DOHH2 (cell line): ENCODE data around the gene TOX4.

ENCODE experiments used
- H3F3A ChIP-seq: fragments of 200-600 bp; sonication (generic), shearing (Covaris generic); 2 replicates; pipeline ENCODE4 v1.6.0; 2016; ENCODE audit warnings: antibody characterized with exemption, mild to moderate bottlenecking; ENCODE audit not compliant: control insufficient read depth, insufficient read depth
- H3K27ac ChIP-seq: fragments of 200-600 bp; sonication (generic); 2 replicates; pipeline ENCODE4 v1.5.1; 2014; ENCODE audit warnings: low read depth, mild to moderate bottlenecking, low read length, moderate library complexity
- H3K27me3 ChIP-seq: fragments of 200-600 bp; sonication (generic); 2 replicates; pipeline ENCODE4 v1.6.1; 2014; ENCODE audit warnings: mild to moderate bottlenecking, low read length, mixed read lengths; ENCODE audit not compliant: control insufficient read depth
- H3K36me3 ChIP-seq: fragments of 200-600 bp; sonication (generic); 2 replicates; pipeline ENCODE4 v1.6.1; 2014; ENCODE audit warnings: mild to moderate bottlenecking, low read length, moderate library complexity, mixed read lengths; ENCODE audit not compliant: control insufficient read depth
- H3K4me1 ChIP-seq: fragments of 200-600 bp; sonication (generic); 2 replicates; pipeline ENCODE4 v1.6.1; 2014; ENCODE audit warnings: mild to moderate bottlenecking, low read length, mixed read lengths; ENCODE audit not compliant: control insufficient read depth
- H3K4me2 ChIP-seq: fragments of 200-600 bp; sonication (generic); 2 replicates; pipeline ENCODE4 v1.6.0; 2014; ENCODE audit warnings: mild to moderate bottlenecking, low read length, moderate library complexity
- H3K4me3 ChIP-seq: fragments of 200-600 bp; sonication (generic); 2 replicates; pipeline ENCODE4 v1.5.1; 2014; ENCODE audit warnings: mild to moderate bottlenecking, low read length, mixed read lengths
- H3K79me2 ChIP-seq: fragments of 200-600 bp; sonication (generic); 2 replicates; pipeline ENCODE4 v1.6.1; 2014; ENCODE audit warnings: mild to moderate bottlenecking, low read length, mixed read lengths; ENCODE audit not compliant: control insufficient read depth
- H3K9me2 ChIP-seq: fragments of 200-600 bp; sonication (generic); replicated peaks from 2 replicates; pipeline ENCODE4 v1.6.1; 2014; ENCODE audit warnings: mild to moderate bottlenecking, low read length, mixed read lengths; ENCODE audit not compliant: control insufficient read depth
- H3K9me3 ChIP-seq: fragments of 200-600 bp; sonication (generic); 2 replicates; pipeline ENCODE4 v1.6.1; 2014; ENCODE audit warnings: antibody characterized with exemption, low read length, mixed read lengths; ENCODE audit not compliant: control insufficient read depth, insufficient read depth
- H4K20me1 ChIP-seq: fragments of 200-600 bp; sonication (generic); 2 replicates; pipeline ENCODE4 v1.6.0; 2014; ENCODE audit warnings: low read depth, mild to moderate bottlenecking, antibody characterized with exemption, low read length, moderate library complexity; ENCODE audit not compliant: control insufficient read depth, insufficient read depth
- CTCF ChIP-seq: fragments of 200-600 bp; sonication (generic); IDR thresholded peaks from one replicate; pipeline ENCODE4 v1.5.1; 2014; ENCODE audit warnings: antibody characterized with exemption, mild to moderate bottlenecking, low read depth, low read length; ENCODE audit not compliant: poor library complexity, severe bottlenecking
- EZH2phosphoT487 ChIP-seq: fragments of 200-600 bp; sonication (generic); IDR thresholded peaks from 2 replicates; pipeline ENCODE4 v1.6.1; 2017; ENCODE audit warnings: borderline replicate concordance, mild to moderate bottlenecking, antibody characterized with exemption, low read length, moderate library complexity, mixed read lengths

The TOX4 gene

GRCh38 chr14:21537090-21537424, 60.1 kb downstream of the TOX4 start:
- H3K79me2 ChIP-seq, result no peaks in the 10 kb centered on the region
- no peak overlapping the region for H3K27ac ChIP-seq
- peaks cover 21% of the 10 kb centered on the region for H3K4me1 ChIP-seq
- no peaks in the 10 kb centered on the region for H3K36me3 ChIP-seq
- H3K27me3 ChIP-seq, result peaks cover 43% of the 10 kb centered on the region
- no peak for TF ChIP-seq CTCF
- no peak for TF ChIP-seq EZH2phosphoT487
- H3K9me3 ChIP-seq, result no peaks in the 10 kb centered on the region
- no peak overlapping the region for H3K4me2 ChIP-seq
- no peak overlapping the region for H3K4me3 ChIP-seq
- H3K9me2 ChIP-seq, result no peaks in the 10 kb centered on the region
- H4K20me1 ChIP-seq, result no peaks in the 10 kb centered on the region
- no peaks in the 10 kb centered on the region for H3F3A ChIP-seq

- Histone ChIP-seq H3K4me1 (peaks cover 21% of the 10 kb centered on the region), H3K27me3 (peaks cover 37% of the 10 kb centered on the region), H3F3A (no peaks in the 10 kb centered on the region), H3K9me2 (no peaks in the 10 kb centered on the region), H3K79me2 (no peaks in the 10 kb centered on the region), H3K36me3 (no peaks in the 10 kb centered on the region), H3K4me2 (no peak overlapping the region), H4K20me1 (no peaks in the 10 kb centered on the region), H3K4me3 (no peak overlapping the region), H3K9me3 (no peaks in the 10 kb centered on the region), H3K27ac (no peak overlapping the region)
- TF ChIP-seq CTCF, result no peak
- no peak for TF ChIP-seq EZH2phosphoT487
Measured at GRCh38 chr14:21539189-21539940, 62.4 kb downstream of the TOX4 start.

GRCh38 chr14:21541413-21542074, 64.5 kb downstream of the TOX4 start:
- Histone ChIP-seq H3K4me2 (no peak overlapping the region), H4K20me1 (no peaks in the 10 kb centered on the region), H3K9me2 (no peaks in the 10 kb centered on the region), H3K9me3 (no peaks in the 10 kb centered on the region), H3F3A (no peaks in the 10 kb centered on the region), H3K79me2 (no peaks in the 10 kb centered on the region), H3K36me3 (no peaks in the 10 kb centered on the region), H3K27ac (no peak overlapping the region), H3K4me1 (peaks cover 12% of the 10 kb centered on the region), H3K4me3 (no peak overlapping the region), H3K27me3 (peaks cover 23% of the 10 kb centered on the region)
- TF ChIP-seq EZH2phosphoT487, result no peak

GRCh38 chr14:21543521-21543960, 66.5 kb downstream of the TOX4 start:
- H4K20me1 ChIP-seq, result no peaks in the 10 kb centered on the region
- no peaks in the 10 kb centered on the region for H3F3A ChIP-seq
- H3K27me3 ChIP-seq, result peaks cover 12% of the 10 kb centered on the region
- no peaks in the 10 kb centered on the region for H3K9me2 ChIP-seq
- H3K9me3 ChIP-seq, result no peaks in the 10 kb centered on the region
- H3K27ac ChIP-seq, result no peak overlapping the region
- H3K4me2 ChIP-seq, result no peak overlapping the region
- no peaks in the 10 kb centered on the region for H3K79me2 ChIP-seq
- TF ChIP-seq CTCF, result no peak
- no peaks in the 10 kb centered on the region for H3K4me1 ChIP-seq
- no peak overlapping the region for H3K4me3 ChIP-seq
- no peaks in the 10 kb centered on the region for H3K36me3 ChIP-seq
